Keratinocyte (primary cell): ENCODE data around the gene NRG2. TPM values are rescaled to one million over a fixed set of nuclear protein-coding genes. Genes with fewer than 3 reads are reported as not detected.

Experiments used
- DNase-seq: peaks from one replicate; pipeline ENCODE4 v3.0.0-alpha.2; 2011; ENCODE audit warnings: low read depth, missing footprints, low spot score
- FAIRE-seq: peaks from 2 replicates; lab custom pipeline; 2011; peaks lifted over from hg19 to GRCh38; lab: Jason Lieb, UNC
- H2AFZ ChIP-seq: 2 replicates; pipeline ENCODE4 v1.6.0; 2012; ENCODE audit warnings: low read length, control low read depth, inconsistent platforms; ENCODE audit not compliant: control insufficient read depth
- H3K27ac ChIP-seq: 2 replicates; pipeline ENCODE4 v1.5.1; 2011; ENCODE audit warnings: low read length; ENCODE audit not compliant: control insufficient read depth, insufficient read depth
- H3K27me3 ChIP-seq: 3 replicates; pipeline ENCODE4 v1.6.0; 2011; ENCODE audit warnings: low read length; ENCODE audit not compliant: control insufficient read depth, insufficient read depth; ENCODE audit errors: extremely low read depth
- H3K36me3 ChIP-seq, 2 experiments: 2 replicates in 1 of 2; 3 replicates in 1 of 2; pipeline ENCODE4 v1.5.1; 2011; ENCODE audit warnings: low read length in 2 of 2, mild to moderate bottlenecking in 1 of 2; ENCODE audit not compliant: control insufficient read depth in 2 of 2, insufficient read depth in 2 of 2; ENCODE audit errors: extremely low read depth in 1 of 2
- H3K4me1 ChIP-seq: 3 replicates; pipeline ENCODE4 v1.5.1; 2011; ENCODE audit warnings: low read length; ENCODE audit not compliant: control insufficient read depth, insufficient read depth; ENCODE audit errors: extremely low read depth
- H3K4me2 ChIP-seq: 3 replicates; pipeline ENCODE4 v1.6.0; 2011; ENCODE audit warnings: low read depth, low read length; ENCODE audit not compliant: control insufficient read depth, insufficient read depth; ENCODE audit errors: extremely low read depth
- H3K4me3 ChIP-seq, 3 experiments: fragments of 200-600 bp in 1 of 3; sonication (generic) in 1 of 3; 2 replicates in 2 of 3; 3 replicates in 1 of 3; pipeline ENCODE4 v1.5.1; 2011 to 2016; ENCODE audit warnings: low read length in 3 of 3, mild to moderate bottlenecking in 3 of 3, control low read depth in 2 of 3, inconsistent platforms in 1 of 3, low read depth in 1 of 3, mixed read lengths in 1 of 3, mixed run types in 1 of 3, moderate library complexity in 1 of 3; ENCODE audit not compliant: control insufficient read depth in 2 of 3, insufficient read depth in 2 of 3; ENCODE audit errors: extremely low read depth in 1 of 3
- H3K79me2 ChIP-seq: 2 replicates; pipeline ENCODE4 v1.6.0; 2012; ENCODE audit warnings: low read length; ENCODE audit not compliant: control insufficient read depth, insufficient read depth
- H3K9ac ChIP-seq: 3 replicates; pipeline ENCODE4 v1.6.0; 2011; ENCODE audit warnings: low read length; ENCODE audit not compliant: control insufficient read depth, insufficient read depth; ENCODE audit errors: extremely low read depth
- H3K9me1 ChIP-seq: 3 replicates; pipeline ENCODE4 v1.6.0; 2011; ENCODE audit warnings: low read length; ENCODE audit not compliant: control insufficient read depth, insufficient read depth; ENCODE audit errors: extremely low read depth
- H3K9me3 ChIP-seq: 2 replicates; pipeline ENCODE4 v1.5.1; 2012; ENCODE audit warnings: low read depth, low read length; ENCODE audit not compliant: control insufficient read depth
- H4K20me1 ChIP-seq: 3 replicates; pipeline ENCODE4 v1.6.0; 2011; ENCODE audit warnings: low read length; ENCODE audit not compliant: control insufficient read depth, insufficient read depth; ENCODE audit errors: extremely low read depth
- EZH2 ChIP-seq: IDR thresholded peaks from one replicate; pipeline ENCODE4 v1.6.1; 2012; ENCODE audit warnings: inconsistent platforms, mild to moderate bottlenecking, low read length, moderate library complexity
- dilution Hi-C: fragments of 300-500 bp; cut with MboI; formaldehyde crosslinking; loops from one replicate; pipeline ENCODE4 v1.7.0; 2020; ENCODE audit warnings: low sequenced_read_pairs; ENCODE audit not compliant: extremely low pct_ligation_motif_present
- polyA plus RNA-seq, 5 experiments: library from polyadenylated mRNA; depleted of rRNA in 3 of 5; stranded (reverse) in 3 of 5; stranded (forward) in 1 of 5; unstranded in 1 of 5; fragments of >200 nt; gene quantifications; 1 replicate in 1 of 5; 2 replicates in 3 of 5; 3 replicates in 1 of 5; pipeline versions ENCODE4 v1.2.1 to v1.2.3, GENCODE V29; 2011 to 2012; ENCODE audit warnings: missing spikeins in 2 of 5, low read depth in 1 of 5, low replicate concordance in 1 of 5
- TF ChIP-seq, protein P1 (sequence below), 3 experiments: IDR thresholded peaks in 1 of 3; conservative IDR thresholded peaks in 1 of 3; optimal IDR thresholded peaks in 1 of 3; 2 replicates in 2 of 3; 3 replicates in 1 of 3; pipeline versions ENCODE3 to v1.5.1; 2011; ENCODE audit warnings: low read length in 3 of 3, mild to moderate bottlenecking in 3 of 3, moderate library complexity in 2 of 3, control low read depth in 1 of 3, inconsistent platforms in 1 of 3; ENCODE audit not compliant: insufficient read depth in 2 of 3; ENCODE audit errors: extremely low read depth in 1 of 3

NRG2 gene
- polyA plus RNA-seq, 1 donor (not counting 4 experiments of a cell fraction or from before 2014, with no cell fraction given): 0.13 TPM

GRCh38 chr5:140073296-140073695 lies 30.2 kb upstream of the NRG2 start:
- Histone ChIP-seq H3K4me2 (no peak overlapping the region), H3K27me3 (no peaks in the 10 kb centered on the region), H3K9me3 (no peaks in the 10 kb centered on the region), H4K20me1 (no peaks in the 10 kb centered on the region), H3K27ac (no peak overlapping the region), H3K9ac (no peak overlapping the region), H3K79me2 (no peaks in the 10 kb centered on the region), H2AFZ (no peak overlapping the region), H3K4me1 (no peaks in the 10 kb centered on the region), H3K9me1 (no peaks in the 10 kb centered on the region), H3K36me3 (no peaks in the 10 kb centered on the region), H3K4me3 (no peak overlapping the region)
- FAIRE-seq: no peak
- dilution Hi-C loops: loop anchor here (25.0 kb wide), 1 partner anchor 89 kb away; no protein-coding TSS in a partner anchor
- TF ChIP-seq, protein P1, sequence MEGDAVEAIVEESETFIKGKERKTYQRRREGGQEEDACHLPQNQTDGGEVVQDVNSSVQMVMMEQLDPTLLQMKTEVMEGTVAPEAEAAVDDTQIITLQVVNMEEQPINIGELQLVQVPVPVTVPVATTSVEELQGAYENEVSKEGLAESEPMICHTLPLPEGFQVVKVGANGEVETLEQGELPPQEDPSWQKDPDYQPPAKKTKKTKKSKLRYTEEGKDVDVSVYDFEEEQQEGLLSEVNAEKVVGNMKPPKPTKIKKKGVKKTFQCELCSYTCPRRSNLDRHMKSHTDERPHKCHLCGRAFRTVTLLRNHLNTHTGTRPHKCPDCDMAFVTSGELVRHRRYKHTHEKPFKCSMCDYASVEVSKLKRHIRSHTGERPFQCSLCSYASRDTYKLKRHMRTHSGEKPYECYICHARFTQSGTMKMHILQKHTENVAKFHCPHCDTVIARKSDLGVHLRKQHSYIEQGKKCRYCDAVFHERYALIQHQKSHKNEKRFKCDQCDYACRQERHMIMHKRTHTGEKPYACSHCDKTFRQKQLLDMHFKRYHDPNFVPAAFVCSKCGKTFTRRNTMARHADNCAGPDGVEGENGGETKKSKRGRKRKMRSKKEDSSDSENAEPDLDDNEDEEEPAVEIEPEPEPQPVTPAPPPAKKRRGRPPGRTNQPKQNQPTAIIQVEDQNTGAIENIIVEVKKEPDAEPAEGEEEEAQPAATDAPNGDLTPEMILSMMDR (optimal IDR thresholded peaks at IDR 0.05 in 1 of 3, IDR thresholded peaks at IDR 0.05 in 1 of 3, conservative IDR thresholded peaks at IDR 0.05 in 1 of 3; ENCODE audit: extremely low read depth in 1 of 3, insufficient read depth in 2 of 3, low read length in 3 of 3): peak in 2 of 3 experiments; percentile 19 to 29
- TF ChIP-seq EZH2: no peak
- no peak for DNase-seq

GRCh38 chr5:140072812-140073211 lies 29.7 kb upstream of the NRG2 start:
- Histone ChIP-seq H3K4me2 (no peak overlapping the region), H4K20me1 (no peaks in the 10 kb centered on the region), H3K27ac (no peak overlapping the region), H3K4me3 (no peak overlapping the region), H2AFZ (no peak overlapping the region), H3K9me3 (no peaks in the 10 kb centered on the region), H3K79me2 (no peaks in the 10 kb centered on the region), H3K9ac (no peak overlapping the region), H3K27me3 (no peaks in the 10 kb centered on the region), H3K9me1 (no peaks in the 10 kb centered on the region), H3K4me1 (no peaks in the 10 kb centered on the region), H3K36me3 (no peaks in the 10 kb centered on the region)
- FAIRE-seq: no peak
- no peak for DNase-seq
- dilution Hi-C loops: loop anchor here (25.0 kb wide), 1 partner anchor 89 kb away; no protein-coding TSS in a partner anchor
- TF ChIP-seq, protein P1 (optimal IDR thresholded peaks at IDR 0.05 in 1 of 3, IDR thresholded peaks at IDR 0.05 in 1 of 3, conservative IDR thresholded peaks at IDR 0.05 in 1 of 3; ENCODE audit: extremely low read depth in 1 of 3, insufficient read depth in 2 of 3, low read length in 3 of 3): no peak
- no peak for TF ChIP-seq EZH2
